GM15510 (cell line): ENCODE results near the gene ZBTB24.

Experiments used
- POLR2A ChIP-seq: IDR thresholded peaks from 3 replicates; pipeline ENCODE4 v1.6.1; 2011; ENCODE audit warnings: borderline replicate concordance; ENCODE audit not compliant: insufficient read length; ENCODE audit errors: extremely low read depth

Gene ZBTB24

GRCh38 chr6:109484122-109484521 is 1.1 kb upstream of the ZBTB24 start:
- no peak for TF ChIP-seq POLR2A

- no peak for TF ChIP-seq POLR2A
These were observed 677 bp upstream of the ZBTB24 start for GRCh38 chr6:109483735-109484057.

- TF ChIP-seq POLR2A: no peak
These were observed 2.0 kb downstream of the ZBTB24 start for GRCh38 chr6:109480993-109481480.

- no peak for TF ChIP-seq POLR2A
These were observed 4.0 kb downstream of the ZBTB24 start for GRCh38 chr6:109478841-109479624.

- TF ChIP-seq POLR2A: no peak
These were observed 4.7 kb downstream of the ZBTB24 start for GRCh38 chr6:109478222-109478805.

- no peak for TF ChIP-seq POLR2A
These were observed 5.3 kb downstream of the ZBTB24 start for GRCh38 chr6:109477725-109478124.

GRCh38 chr6:109477184-109477583 is 5.8 kb downstream of the ZBTB24 start:
- TF ChIP-seq POLR2A: no peak

- no peak for TF ChIP-seq POLR2A
These were observed 7.4 kb downstream of the ZBTB24 start for GRCh38 chr6:109475625-109476024.

- TF ChIP-seq POLR2A: no peak
These were observed 8.0 kb downstream of the ZBTB24 start for GRCh38 chr6:109474995-109475394.

GRCh38 chr6:109473120-109473519 is 9.9 kb downstream of the ZBTB24 start:
- no peak for TF ChIP-seq POLR2A

GRCh38 chr6:109472132-109472995 is 10.7 kb downstream of the ZBTB24 start:
- TF ChIP-seq POLR2A: no peak

- no peak for TF ChIP-seq POLR2A
These were observed 11.8 kb downstream of the ZBTB24 start for GRCh38 chr6:109471105-109471810.

- TF ChIP-seq POLR2A: no peak
These were observed 13.3 kb downstream of the ZBTB24 start for GRCh38 chr6:109469591-109470189.

- TF ChIP-seq POLR2A: no peak
These were observed 15.3 kb downstream of the ZBTB24 start for GRCh38 chr6:109467696-109468095.
